HCT116 (cell line): Measurements from ENCODE around the gene ZC3H6. TPM values are rescaled to one million over a fixed set of nuclear protein-coding genes. Genes with fewer than 3 reads are reported as not detected.

Source experiments
- ATAC-seq: fragments of 200-7000 bp; cut with Tn5 transposase; 2 replicates; pipeline ENCODE4 v1.9.1; 2020; ENCODE audit warnings: mild to moderate bottlenecking, moderate library complexity
- BruUV-seq: library from RNA; stranded (reverse); fragments of 400-500 nt; replicated peaks from 2 replicates; lab custom pipeline; 2021; lab: Mats Ljungman, UMichigan
- CTCF ChIA-PET: fragments of 300-600 bp; sonication (Branson Sonifier 250); formaldehyde crosslinking; loops from one replicate; lab custom pipeline; 2021; ENCODE audit warnings: antibody characterized with exemption; lab: Charles Lee
- POLR2A ChIA-PET: fragments of 300-600, 350-600 bp; sonication (Branson Sonifier 250); formaldehyde crosslinking; loops from one replicate; lab custom pipeline; 2021; ENCODE audit warnings: antibody characterized with exemption; lab: Charles Lee
- RAD21 ChIA-PET, 2 experiments: fragments of 300-600 bp; sonication (Branson Sonifier 250); formaldehyde crosslinking; loops; one replicate each; lab custom pipeline; 2023; ENCODE audit warnings: low total read pairs in 2 of 2; ENCODE audit not compliant: uncharacterized antibody in 2 of 2, unreplicated experiment in 2 of 2, low non-redundant PET in 1 of 2; lab: Charles Lee
- DNase-seq: peaks from one replicate; pipeline ENCODE4 v3.0.0-alpha.2; 2010; ENCODE audit warnings: low read depth, low spot score
- H2AFZ ChIP-seq: fragments of 200-600 bp; shearing (Covaris generic), sonication (generic); 2 replicates; pipeline ENCODE4 v1.6.1; 2017; ENCODE audit warnings: low read depth, mixed run types, mixed read lengths, antibody characterized with exemption, low read length; ENCODE audit not compliant: poor library complexity, severe bottlenecking
- H3K27ac ChIP-seq: 2 replicates; pipeline ENCODE4 v1.5.1; 2012; ENCODE audit warnings: low read depth, low read length
- H3K27me3 ChIP-seq: fragments of 200-600 bp; sonication (generic); 2 replicates; pipeline ENCODE4 v1.6.1; 2016; ENCODE audit warnings: mixed run types, low read length, mixed read lengths; ENCODE audit not compliant: insufficient read depth
- H3K36me3 ChIP-seq, 2 experiments: fragments of 200-500 bp in 1 of 2; fragments of 200-600 bp in 1 of 2; sonication (Bioruptor generic) in 1 of 2; sonication (generic) in 1 of 2; 2 replicates each; pipeline versions ENCODE4 v1.5.1 to v1.6.1; 2014 to 2016; ENCODE audit warnings: low read length in 2 of 2, inconsistent platforms in 1 of 2, mixed read lengths in 1 of 2, mixed run types in 1 of 2; ENCODE audit not compliant: insufficient read depth in 2 of 2, control insufficient read depth in 1 of 2
- H3K4me1 ChIP-seq, 2 experiments: fragments of 200-600 bp in 1 of 2; sonication (generic) in 1 of 2; 2 replicates each; pipeline versions ENCODE4 v1.5.1 to v1.6.1; 2012 to 2017; ENCODE audit warnings: low read length in 2 of 2, inconsistent platforms in 1 of 2, mild to moderate bottlenecking in 1 of 2, mixed read lengths in 1 of 2, mixed run types in 1 of 2, moderate library complexity in 1 of 2; ENCODE audit not compliant: insufficient read depth in 2 of 2, control insufficient read depth in 1 of 2
- H3K4me2 ChIP-seq: fragments of 200-600 bp; sonication (generic); 2 replicates; pipeline ENCODE4 v1.6.1; 2017; ENCODE audit warnings: mixed run types, low read length, mixed read lengths
- H3K4me3 ChIP-seq, 2 experiments: fragments of 200-600 bp in 1 of 2; sonication (generic) in 1 of 2; replicated peaks in 1 of 2; 2 replicates each; pipeline ENCODE4 v1.5.1; 2011 to 2016; ENCODE audit warnings: low read length in 2 of 2, control low read depth in 1 of 2, low read depth in 1 of 2, mild to moderate bottlenecking in 1 of 2, mixed read lengths in 1 of 2, mixed run types in 1 of 2
- H3K79me2 ChIP-seq: fragments of 200-600 bp; sonication (generic); 2 replicates; pipeline ENCODE4 v1.6.1; 2017; ENCODE audit warnings: mild to moderate bottlenecking, mixed run types, low read length, moderate library complexity, mixed read lengths; ENCODE audit not compliant: insufficient read depth
- H3K9ac ChIP-seq: fragments of 200-600 bp; sonication (generic); 2 replicates; pipeline ENCODE4 v1.6.1; 2016; ENCODE audit warnings: low read length, mixed read lengths
- H3K9me2 ChIP-seq: fragments of 200-600 bp; sonication (generic), shearing (Covaris generic); 2 replicates; pipeline ENCODE4 v1.6.1; 2017; ENCODE audit warnings: mixed run types, mild to moderate bottlenecking, moderate library complexity; ENCODE audit not compliant: insufficient read depth
- H3K9me3 ChIP-seq, 2 experiments: fragments of 200-500 bp in 1 of 2; fragments of 200-600 bp in 1 of 2; sonication (Bioruptor generic) in 1 of 2; sonication (generic) in 1 of 2; 2 replicates each; pipeline ENCODE4 v1.6.1; 2014 to 2017; ENCODE audit warnings: low read length in 2 of 2, mixed read lengths in 2 of 2, inconsistent platforms in 1 of 2, low read depth in 1 of 2, mild to moderate bottlenecking in 1 of 2, mixed run types in 1 of 2, moderate library complexity in 1 of 2; ENCODE audit not compliant: control insufficient read depth in 1 of 2, insufficient read depth in 1 of 2
- H4K20me1 ChIP-seq: fragments of 200-600 bp; sonication (generic), shearing (Covaris generic); 2 replicates; pipeline ENCODE4 v1.6.1; 2017; ENCODE audit warnings: mixed run types, mild to moderate bottlenecking, moderate library complexity; ENCODE audit not compliant: insufficient read depth
- EGR1 ChIP-seq: IDR thresholded peaks from 2 replicates; pipeline ENCODE4 v1.6.1; 2012; ENCODE audit warnings: low read depth
- EZH2 ChIP-seq: fragments of 200-600 bp; sonication (generic); IDR thresholded peaks from 2 replicates; pipeline ENCODE4 v1.6.1; 2017; ENCODE audit warnings: antibody characterized with exemption, mixed run types
- EZH2phosphoT487 ChIP-seq: fragments of 200-600 bp; IDR thresholded peaks from 2 replicates; pipeline ENCODE4 v1.6.1; 2018; ENCODE audit warnings: antibody characterized with exemption, borderline replicate concordance
- POLR2AphosphoS5 ChIP-seq: IDR thresholded peaks from 2 replicates; pipeline ENCODE4 v1.6.1; 2011; ENCODE audit warnings: mild to moderate bottlenecking, low read depth, low read length, moderate library complexity
- SP1 ChIP-seq: IDR thresholded peaks from 2 replicates; pipeline ENCODE4 v1.6.1; 2012; ENCODE audit warnings: low read depth
- SRF ChIP-seq: IDR thresholded peaks from 2 replicates; pipeline ENCODE4 v1.6.1; 2012; ENCODE audit warnings: low read depth
- TCF7L2 ChIP-seq: IDR thresholded peaks from 2 replicates; pipeline ENCODE4 v1.7.0; 2011; ENCODE audit warnings: borderline replicate concordance, inconsistent platforms; ENCODE audit not compliant: insufficient read depth, insufficient read length; ENCODE audit errors: extremely low read depth
- YY1 ChIP-seq: IDR thresholded peaks from 2 replicates; pipeline ENCODE4 v1.6.1; 2011; ENCODE audit warnings: low read length, low read depth, moderate library complexity, mild to moderate bottlenecking; ENCODE audit not compliant: insufficient replicate concordance; ENCODE audit errors: extremely low read depth
- ZNF274 ChIP-seq: fragments of 200-500 bp; sonication (Bioruptor generic); IDR thresholded peaks from 2 replicates; pipeline ENCODE4 v1.6.1; 2014; ENCODE audit warnings: mild to moderate bottlenecking, low read depth, low read length, inconsistent platforms
- intact Hi-C: fragments of 100-400 bp; cut with micrococcal nuclease; formaldehyde crosslinking; loops from 2 replicates; pipeline ENCODE4 v1.10.0; 2022
- total RNA-seq: library from RNA; stranded (reverse); gene quantifications from one replicate; pipeline ENCODE4 v1.2.1, GENCODE V29; 2021; ENCODE audit not compliant: unreplicated experiment
- TF ChIP-seq, protein P1 (sequence below): IDR thresholded peaks from 2 replicates; pipeline ENCODE4 v1.6.1; 2012

Gene ZC3H6
- total RNA-seq, 1 experiment from 2014 or later = 7.0 TPM

DNA sequence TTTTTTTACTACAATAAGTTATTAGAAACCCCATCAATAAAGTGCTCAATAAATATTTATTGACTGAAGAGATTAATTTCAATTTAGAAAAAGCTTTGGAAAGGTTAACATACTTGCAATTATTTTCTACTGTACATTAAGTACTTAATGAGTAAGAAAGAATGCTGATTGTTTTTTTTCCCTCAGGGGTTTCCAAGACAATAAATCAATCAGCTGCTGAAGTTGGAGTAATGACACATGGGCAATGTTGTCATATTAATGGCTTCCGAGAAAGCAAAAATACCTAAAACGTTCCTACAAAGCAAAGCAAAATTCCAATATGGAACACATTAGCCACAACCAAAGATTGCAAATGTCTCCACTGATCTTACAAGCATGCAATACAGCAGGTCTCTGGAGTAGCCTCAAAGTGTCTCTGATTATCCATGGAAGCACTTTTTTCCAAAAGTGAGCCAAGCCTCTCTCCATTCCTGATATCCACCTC, 66.7 kb downstream of the ZC3H6 start:
- BruUV-seq = no TSS peak
- POLR2A ChIA-PET = no interaction called here
- CTCF ChIA-PET = no interaction called here
- ATAC-seq (no peak), DNase-seq (no peak)
- Histone ChIP-seq H3K4me3 (no peak overlapping the region), H3K79me2 (no peaks in the 10 kb centered on the region), H3K4me2 (no peak overlapping the region), H3K27ac (no peak overlapping the region), H3K27me3 (no peaks in the 10 kb centered on the region), H3K36me3 (no peaks in the 10 kb centered on the region), H3K9me3 (no peaks in the 10 kb centered on the region), H3K9ac (no peak overlapping the region), H3K4me1 (no peaks in the 10 kb centered on the region), H4K20me1 (no peaks in the 10 kb centered on the region), H3K9me2 (no peaks in the 10 kb centered on the region), H2AFZ (no peak overlapping the region)
- intact Hi-C loops = no loop called here
- TF ChIP-seq EZH2 (no peak), SRF (no peak), SP1 (no peak), ZNF274 (no peak), TCF7L2 (no peak), EZH2phosphoT487 (no peak), POLR2AphosphoS5 (no peak), YY1 (no peak), EGR1 (no peak)
- TF ChIP-seq, protein P1, sequence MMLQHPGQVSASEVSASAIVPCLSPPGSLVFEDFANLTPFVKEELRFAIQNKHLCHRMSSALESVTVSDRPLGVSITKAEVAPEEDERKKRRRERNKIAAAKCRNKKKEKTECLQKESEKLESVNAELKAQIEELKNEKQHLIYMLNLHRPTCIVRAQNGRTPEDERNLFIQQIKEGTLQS = no peak
- RAD21 ChIA-PET = no interaction called here
